Liver (tissue), 9 donors: ENCODE measurements around the gene GDF2. TPM values are rescaled to one million over a fixed set of nuclear protein-coding genes. Genes with fewer than 3 reads are reported as not detected.

ENCODE experiments used
- DNase-seq: peaks from one replicate; pipeline ENCODE4 v3.0.0-alpha.2; 2017; ENCODE audit warnings: low spot score
- H3K27ac ChIP-seq, 2 donors: one replicate each; pipeline ENCODE4 v1.7.0; 2013; ENCODE audit warnings: inconsistent platforms in 2 of 2, low read length in 2 of 2, control low read depth in 1 of 2, low read depth in 1 of 2, mild to moderate bottlenecking in 1 of 2
- H3K27me3 ChIP-seq, 4 donors: one replicate each; pipeline versions ENCODE4 v1.6.1 to v1.7.0; 2013; ENCODE audit warnings: low read length in 3 of 4, inconsistent platforms in 1 of 4, mild to moderate bottlenecking in 1 of 4, moderate library complexity in 1 of 4; ENCODE audit not compliant: control insufficient read depth in 4 of 4, insufficient read depth in 4 of 4
- H3K36me3 ChIP-seq, 4 donors: one replicate each; pipeline versions ENCODE4 v1.6.1 to v1.7.0; 2013; ENCODE audit warnings: low read length in 3 of 4, mild to moderate bottlenecking in 3 of 4, low read depth in 1 of 4, moderate library complexity in 1 of 4; ENCODE audit not compliant: control insufficient read depth in 4 of 4, insufficient read depth in 3 of 4
- H3K4me1 ChIP-seq, 4 donors: one replicate each; pipeline versions ENCODE4 v1.6.1 to v1.7.0; 2013; ENCODE audit warnings: low read length in 3 of 4, mild to moderate bottlenecking in 3 of 4, moderate library complexity in 1 of 4; ENCODE audit not compliant: control insufficient read depth in 4 of 4, insufficient read depth in 4 of 4
- H3K4me3 ChIP-seq, 3 donors: one replicate each; pipeline versions ENCODE4 v1.6.1 to v1.7.0; 2013; ENCODE audit warnings: low read length in 3 of 3, control low read depth in 1 of 3, low read depth in 1 of 3, mild to moderate bottlenecking in 1 of 3
- H3K9ac ChIP-seq, 2 donors: one replicate each; pipeline ENCODE4 v1.7.0; 2013; ENCODE audit warnings: low read length in 2 of 2, mild to moderate bottlenecking in 2 of 2, moderate library complexity in 2 of 2, control low read depth in 1 of 2, low read depth in 1 of 2
- H3K9me3 ChIP-seq, 4 donors: one replicate each; pipeline versions ENCODE4 v1.6.1 to v1.7.0; 2013; ENCODE audit warnings: low read length in 3 of 4; ENCODE audit not compliant: control insufficient read depth in 4 of 4
- CTCF ChIP-seq: fragments of 150-350 bp; IDR thresholded peaks from 2 replicates; pipeline ENCODE4 v1.5.1; 2017; ENCODE audit warnings: improper control_type of control experiment, low read depth, low read length; ENCODE audit not compliant: missing input control
- FOXA1 ChIP-seq: IDR thresholded peaks from 2 replicates; pipeline ENCODE4 v1.6.1; 2016; ENCODE audit warnings: antibody characterized with exemption
- FOXA2 ChIP-seq: IDR thresholded peaks from 2 replicates; pipeline ENCODE4 v1.6.1; 2016; ENCODE audit warnings: antibody characterized with exemption
- GABPA ChIP-seq, 2 donors: IDR thresholded peaks in 1 of 2; conservative IDR thresholded peaks in 1 of 2; 2 replicates each; pipeline ENCODE4 v1.6.1; 2016; ENCODE audit warnings: antibody characterized with exemption in 2 of 2, mild to moderate bottlenecking in 1 of 2, moderate library complexity in 1 of 2
- HNF4A ChIP-seq, 2 donors: conservative IDR thresholded peaks; 2 replicates each; pipeline ENCODE4 v1.6.1; 2016; ENCODE audit warnings: antibody characterized with exemption in 2 of 2, mild to moderate bottlenecking in 2 of 2
- HNF4G ChIP-seq: IDR thresholded peaks from 2 replicates; pipeline ENCODE4 v1.6.1; 2016; ENCODE audit warnings: antibody characterized with exemption
- JUND ChIP-seq, 2 donors: IDR thresholded peaks; 2 replicates each; pipeline ENCODE4 v1.6.1; 2016; ENCODE audit warnings: antibody characterized with exemption in 2 of 2
- NR2F2 ChIP-seq: IDR thresholded peaks from 2 replicates; pipeline ENCODE4 v1.6.1; 2016; ENCODE audit warnings: antibody characterized with exemption
- RAD21 ChIP-seq, 2 donors: IDR thresholded peaks; 2 replicates each; pipeline ENCODE4 v1.6.1; 2016; ENCODE audit warnings: antibody characterized with exemption in 2 of 2, mild to moderate bottlenecking in 2 of 2
- REST ChIP-seq: IDR thresholded peaks from 2 replicates; pipeline ENCODE4 v1.6.1; 2016; ENCODE audit warnings: antibody characterized with exemption, mild to moderate bottlenecking
- RXRA ChIP-seq, 2 donors: IDR thresholded peaks; 2 replicates each; pipeline ENCODE4 v1.6.1; 2017 to 2018; ENCODE audit warnings: antibody characterized with exemption in 2 of 2, mild to moderate bottlenecking in 1 of 2
- SP1 ChIP-seq: IDR thresholded peaks from 2 replicates; pipeline ENCODE4 v1.6.1; 2018; ENCODE audit warnings: antibody characterized with exemption, mild to moderate bottlenecking
- TAF1 ChIP-seq: conservative IDR thresholded peaks from 2 replicates; pipeline ENCODE4 v1.6.1; 2016; ENCODE audit warnings: antibody characterized with exemption, mild to moderate bottlenecking
- YY1 ChIP-seq: IDR thresholded peaks from 2 replicates; pipeline ENCODE4 v1.6.1; 2016; ENCODE audit warnings: antibody characterized with exemption, mild to moderate bottlenecking
- ZBTB33 ChIP-seq: IDR thresholded peaks from 2 replicates; pipeline ENCODE4 v1.6.1; 2016; ENCODE audit warnings: antibody characterized with exemption
- WGBS: extraction: QIAGEN DNeasy Blood & Tissue Kit; methylation state at CpG from one replicate; pipeline ENCODE4 v1.1.7; 2013; 5-methylcytosine and 5-hydroxymethylcytosine counted together
- polyA plus RNA-seq, 2 donors: library from polyadenylated mRNA; stranded (reverse) in 1 of 2; unstranded in 1 of 2; fragments of 200-250 nt in 1 of 2; fragments of >200 nt in 1 of 2; fragmentation: Nextera tagmentation in 1 of 2; extraction: Ambion mirVana in 1 of 2; gene quantifications; one replicate each; pipeline versions ENCODE4 v1.2.1 to v1.2.3, GENCODE V29; 2013 to 2015
- total RNA-seq, 2 donors: library from RNA; depleted of rRNA; stranded (reverse); fragments of >200 nt; gene quantifications; one replicate each; pipeline ENCODE4 v1.2.3, GENCODE V29; 2014
- donor health status: healthy.
- donor health status: healthy.
- donor health status: healthy.
- donor health status: healthy.
- donor health status: healthy.

GDF2 gene
- total and polyA plus RNA-seq, 4 donors = 5.6 to 26.9 (median 14.5) TPM

GRCh38 chr10:47283848-47284247 is 38.4 kb upstream of the GDF2 start:
- TF ChIP-seq RAD21 (IDR thresholded peaks at IDR 0.05) (no peak), ZBTB33 (no peak), FOXA2 (no peak), JUND (IDR thresholded peaks at IDR 0.05) (no peak), YY1 (no peak), RXRA (IDR thresholded peaks at IDR 0.05) (no peak), FOXA1 (no peak), HNF4G (no peak), CTCF (no peak), REST (no peak), SP1 (no peak), GABPA (IDR thresholded peaks at IDR 0.05 in 1 of 2, conservative IDR thresholded peaks at IDR 0.05 in 1 of 2) (no peak)
- DNase-seq = no peak
- H3K4me3 ChIP-seq = no peak overlapping the region
- no peaks in the 10 kb centered on the region for H3K4me1 ChIP-seq
- H3K27me3 ChIP-seq = peaks cover 0 to 3% (median 0%) of the 10 kb centered on the region in 4 donors
- H3K27ac ChIP-seq = no peak overlapping the region
- no peaks in the 10 kb centered on the region for H3K36me3 ChIP-seq
- H3K9ac ChIP-seq = no peak overlapping the region
- H3K9me3 ChIP-seq = no peaks in the 10 kb centered on the region

- no peak overlapping the region for H3K4me3 ChIP-seq
- 67% methylated on average over 8 of the region's 8 CpGs for WGBS
- DNase-seq = no peak
- no peaks in the 10 kb centered on the region for H3K36me3 ChIP-seq
- no peaks in the 10 kb centered on the region for H3K4me1 ChIP-seq
- no peak overlapping the region for H3K9ac ChIP-seq
- peaks cover 0 to 3% (median 0%) of the 10 kb centered on the region in 4 donors for H3K27me3 ChIP-seq
- H3K9me3 ChIP-seq = no peaks in the 10 kb centered on the region
- no peak overlapping the region for H3K27ac ChIP-seq
- TF ChIP-seq ZBTB33 (no peak), TAF1 (no peak), NR2F2 (no peak), CTCF (no peak), YY1 (no peak), REST (no peak), FOXA1 (no peak), HNF4A (conservative IDR thresholded peaks at IDR 0.05) (no peak)
Measured at GRCh38 chr10:47285381-47286115, 36.7 kb upstream of the GDF2 start.
